GM18909 (cell line): ENCODE data around the gene RIT2.
"Not testable (repeated sequence)": the region's sequence is repeated elsewhere in the genome, so short reads cannot be mapped to it uniquely, and the experiment has no call there.

Experiments used
- ATAC-seq: cut with Tn5 transposase; IDR thresholded peaks from one replicate; pipeline ENCODE4 v1.9.1; 2021; ENCODE audit warnings: mild to moderate bottlenecking; ENCODE audit not compliant: unreplicated experiment, poor library complexity

The RIT2 gene

GRCh38 chr18:42781298-42781815 is 334.1 kb downstream of the RIT2 start:
- ATAC-seq: no peak

GRCh38 chr18:42780171-42780570 is 335.3 kb downstream of the RIT2 start:
- ATAC-seq: no peak

- no peak for ATAC-seq
These were observed 336.9 kb downstream of the RIT2 start for GRCh38 chr18:42778445-42779042.

GRCh38 chr18:42778024-42778423 is 337.5 kb downstream of the RIT2 start:
- ATAC-seq: no peak

GRCh38 chr18:42773870-42774269 is 341.6 kb downstream of the RIT2 start:
- ATAC-seq: no peak

GRCh38 chr18:42771936-42772335 is 343.5 kb downstream of the RIT2 start:
- no peak for ATAC-seq

GRCh38 chr18:42765302-42765701 is 350.2 kb downstream of the RIT2 start:
- no peak for ATAC-seq

- no peak for ATAC-seq
These were observed 355.2 kb downstream of the RIT2 start for GRCh38 chr18:42760290-42760689.

GRCh38 chr18:42758852-42759251 is 356.6 kb downstream of the RIT2 start:
- no peak for ATAC-seq

GRCh38 chr18:42756214-42756613 is 359.3 kb downstream of the RIT2 start:
- ATAC-seq: no peak

GRCh38 chr18:42752916-42753315 is 362.6 kb downstream of the RIT2 start:
- no peak for ATAC-seq

- ATAC-seq: no peak
These were observed 368.7 kb downstream of the RIT2 start for GRCh38 chr18:42746794-42747193.

- no peak for ATAC-seq
These were observed 369.6 kb downstream of the RIT2 start for GRCh38 chr18:42745931-42746330.

- no peak for ATAC-seq
These were observed 370.3 kb downstream of the RIT2 start for GRCh38 chr18:42745171-42745570.

GRCh38 chr18:42743373-42744138 is 371.9 kb downstream of the RIT2 start:
- no peak for ATAC-seq

- no peak for ATAC-seq
These were observed 372.5 kb downstream of the RIT2 start for GRCh38 chr18:42742969-42743368.

- no peak for ATAC-seq
These were observed 373.0 kb downstream of the RIT2 start for GRCh38 chr18:42742474-42742873.

GRCh38 chr18:42741805-42742347 is 373.6 kb downstream of the RIT2 start:
- ATAC-seq: not testable (repeated sequence)

GRCh38 chr18:42741299-42741698 is 374.2 kb downstream of the RIT2 start:
- ATAC-seq: not testable (repeated sequence)

- ATAC-seq: no peak
These were observed 379.4 kb downstream of the RIT2 start for GRCh38 chr18:42736074-42736473.

- no peak for ATAC-seq
These were observed 381.0 kb downstream of the RIT2 start for GRCh38 chr18:42734520-42734919.
